Muscle layer of colon (tissue), 2 donors: Measurements from ENCODE around the gene MYRFL.

ENCODE experiments used
- H3K27ac ChIP-seq: one replicate; pipeline ENCODE4 v1.7.0; 2013; ENCODE audit warnings: low read depth, mild to moderate bottlenecking, low read length, moderate library complexity
- H3K27me3 ChIP-seq, 2 donors: one replicate each; pipeline ENCODE4 v1.7.0; 2013; ENCODE audit warnings: low read length in 2 of 2, mild to moderate bottlenecking in 2 of 2; ENCODE audit not compliant: insufficient read depth in 2 of 2, control insufficient read depth in 1 of 2
- H3K36me3 ChIP-seq: one replicate; pipeline ENCODE4 v1.7.0; 2013; ENCODE audit warnings: mild to moderate bottlenecking, low read length; ENCODE audit not compliant: insufficient read depth
- H3K4me1 ChIP-seq: one replicate; pipeline ENCODE4 v1.7.0; 2013; ENCODE audit warnings: mild to moderate bottlenecking, low read length; ENCODE audit not compliant: insufficient read depth
- H3K4me3 ChIP-seq, 2 donors: one replicate each; pipeline ENCODE4 v1.7.0; 2013; ENCODE audit warnings: low read length in 2 of 2, low read depth in 1 of 2, mild to moderate bottlenecking in 1 of 2, moderate library complexity in 1 of 2
- H3K9ac ChIP-seq: one replicate; pipeline ENCODE4 v1.7.0; 2013; ENCODE audit warnings: low read length
- H3K9me3 ChIP-seq: one replicate; pipeline ENCODE4 v1.7.0; 2013; ENCODE audit warnings: mild to moderate bottlenecking, low read length
- donor health status: abdominal sarcoma.
- donor health status: Adenocarcinoma of cecum.

The MYRFL gene

GRCh38 chr12:69994724-69995173 lies 169.7 kb downstream of the MYRFL start:
- Histone ChIP-seq H3K27ac (no peak overlapping the region), H3K4me3 (no peak overlapping the region), H3K27me3 (no peaks in the 10 kb centered on the region), H3K36me3 (no peaks in the 10 kb centered on the region), H3K4me1 (no peaks in the 10 kb centered on the region), H3K9ac (no peak overlapping the region), H3K9me3 (no peaks in the 10 kb centered on the region)

- Histone ChIP-seq H3K9me3 (no peaks in the 10 kb centered on the region), H3K4me1 (no peaks in the 10 kb centered on the region), H3K27me3 (no peaks in the 10 kb centered on the region), H3K36me3 (no peaks in the 10 kb centered on the region), H3K4me3 (no peak overlapping the region), H3K9ac (no peak overlapping the region), H3K27ac (no peak overlapping the region)
Observed at GRCh38 chr12:69996241-69996640, 171.2 kb downstream of the MYRFL start.

- no peak overlapping the region for H3K4me3 ChIP-seq
- no peak overlapping the region for H3K27ac ChIP-seq
- no peaks in the 10 kb centered on the region for H3K9me3 ChIP-seq
- H3K9ac ChIP-seq, result no peak overlapping the region
- H3K36me3 ChIP-seq, result no peaks in the 10 kb centered on the region
- no peaks in the 10 kb centered on the region for H3K4me1 ChIP-seq
- H3K27me3 ChIP-seq, result no peaks in the 10 kb centered on the region
Observed at GRCh38 chr12:69996722-69997121, 171.7 kb downstream of the MYRFL start.

- Histone ChIP-seq H3K4me3 (no peak overlapping the region), H3K27me3 (no peaks in the 10 kb centered on the region), H3K9ac (no peak overlapping the region), H3K9me3 (no peaks in the 10 kb centered on the region), H3K36me3 (no peaks in the 10 kb centered on the region), H3K4me1 (no peaks in the 10 kb centered on the region), H3K27ac (no peak overlapping the region)
Observed at GRCh38 chr12:69998011-69998410, 173.0 kb downstream of the MYRFL start.

- Histone ChIP-seq H3K9me3 (no peaks in the 10 kb centered on the region), H3K27me3 (no peaks in the 10 kb centered on the region), H3K27ac (no peak overlapping the region), H3K9ac (no peak overlapping the region), H3K36me3 (no peaks in the 10 kb centered on the region), H3K4me1 (no peaks in the 10 kb centered on the region), H3K4me3 (no peak overlapping the region)
Observed at GRCh38 chr12:69998922-69999321, 173.9 kb downstream of the MYRFL start.

GRCh38 chr12:69999561-69999960 lies 174.5 kb downstream of the MYRFL start:
- Histone ChIP-seq H3K27ac (no peak overlapping the region), H3K4me3 (no peak overlapping the region), H3K9me3 (no peaks in the 10 kb centered on the region), H3K9ac (no peak overlapping the region), H3K36me3 (no peaks in the 10 kb centered on the region), H3K27me3 (no peaks in the 10 kb centered on the region), H3K4me1 (no peaks in the 10 kb centered on the region)

GRCh38 chr12:70002097-70002911 lies 177.3 kb downstream of the MYRFL start:
- Histone ChIP-seq H3K36me3 (no peaks in the 10 kb centered on the region), H3K4me3 (no peak overlapping the region), H3K27ac (no peak overlapping the region), H3K9ac (no peak overlapping the region), H3K27me3 (no peaks in the 10 kb centered on the region), H3K9me3 (no peaks in the 10 kb centered on the region), H3K4me1 (no peaks in the 10 kb centered on the region)

GRCh38 chr12:70002912-70003255 lies 177.9 kb downstream of the MYRFL start:
- H3K9ac ChIP-seq, result no peak overlapping the region
- no peaks in the 10 kb centered on the region for H3K36me3 ChIP-seq
- no peak overlapping the region for H3K4me3 ChIP-seq
- no peaks in the 10 kb centered on the region for H3K9me3 ChIP-seq
- H3K27ac ChIP-seq, result no peak overlapping the region
- H3K27me3 ChIP-seq, result no peaks in the 10 kb centered on the region
- H3K4me1 ChIP-seq, result no peaks in the 10 kb centered on the region

GRCh38 chr12:70005864-70006618 lies 181.0 kb downstream of the MYRFL start:
- Histone ChIP-seq H3K27ac (no peak overlapping the region), H3K4me3 (no peak overlapping the region), H3K36me3 (no peaks in the 10 kb centered on the region)

GRCh38 chr12:70006619-70006973 lies 181.6 kb downstream of the MYRFL start:
- H3K27me3 ChIP-seq, result no peaks in the 10 kb centered on the region
- no peak overlapping the region for H3K27ac ChIP-seq
- no peaks in the 10 kb centered on the region for H3K9me3 ChIP-seq
- H3K9ac ChIP-seq, result no peak overlapping the region
- no peak overlapping the region for H3K4me3 ChIP-seq
- H3K36me3 ChIP-seq, result no peaks in the 10 kb centered on the region
- H3K4me1 ChIP-seq, result no peaks in the 10 kb centered on the region

More at GRCh38 chr12:70005864-70006618, 181.0 kb downstream of the MYRFL start:
- Histone ChIP-seq H3K27me3 (no peaks in the 10 kb centered on the region), H3K4me1 (no peaks in the 10 kb centered on the region), H3K9ac (no peak overlapping the region), H3K9me3 (no peaks in the 10 kb centered on the region)

- Histone ChIP-seq H3K27me3 (no peaks in the 10 kb centered on the region), H3K27ac (no peak overlapping the region), H3K36me3 (no peaks in the 10 kb centered on the region), H3K4me3 (no peak overlapping the region), H3K9me3 (no peaks in the 10 kb centered on the region), H3K4me1 (no peaks in the 10 kb centered on the region), H3K9ac (no peak overlapping the region)
Observed at GRCh38 chr12:70007687-70008086, 182.7 kb downstream of the MYRFL start.
